GM21381 (cell line): Measurements from ENCODE around the gene DAW1.

Experiments used
- ATAC-seq: cut with Tn5 transposase; IDR thresholded peaks from one replicate; pipeline ENCODE4 v1.9.1; 2021; ENCODE audit warnings: mild to moderate bottlenecking, moderate library complexity; ENCODE audit not compliant: unreplicated experiment

DAW1 gene

GRCh38 chr2:227861011-227861410, 10.4 kb upstream of the DAW1 start:
- ATAC-seq = no peak

GRCh38 chr2:227862227-227862740, 9.1 kb upstream of the DAW1 start:
- no peak for ATAC-seq

- ATAC-seq = no peak
Measured at GRCh38 chr2:227862741-227863588, 8.5 kb upstream of the DAW1 start.

GRCh38 chr2:227864161-227864756, 7.2 kb upstream of the DAW1 start:
- ATAC-seq = no peak

GRCh38 chr2:227865291-227865690, 6.1 kb upstream of the DAW1 start:
- ATAC-seq = no peak

- no peak for ATAC-seq
Measured at GRCh38 chr2:227867386-227867785, 4.0 kb upstream of the DAW1 start.

GRCh38 chr2:227870710-227871374, 589 bp upstream of the DAW1 start:
- ATAC-seq = no peak

GRCh38 chr2:227872676-227873075, 1.2 kb downstream of the DAW1 start:
- no peak for ATAC-seq

- ATAC-seq = no peak
Measured at GRCh38 chr2:227876300-227876801, 4.9 kb downstream of the DAW1 start.

- ATAC-seq = no peak
Measured at GRCh38 chr2:227877421-227878310, 6.2 kb downstream of the DAW1 start.

GRCh38 chr2:227880460-227880859, 9.0 kb downstream of the DAW1 start:
- ATAC-seq = no peak

- ATAC-seq = peak; percentile 58
Measured at GRCh38 chr2:227881866-227882517, 10.6 kb downstream of the DAW1 start.

- peak; percentile 91 for ATAC-seq
Measured at GRCh38 chr2:227884511-227884947, 13.1 kb downstream of the DAW1 start.

- no peak for ATAC-seq
Measured at GRCh38 chr2:227886149-227886548, 14.7 kb downstream of the DAW1 start.

GRCh38 chr2:227888289-227888688, 16.9 kb downstream of the DAW1 start:
- ATAC-seq = no peak

GRCh38 chr2:227889336-227889735, 17.9 kb downstream of the DAW1 start:
- no peak for ATAC-seq

- peak; percentile 72 for ATAC-seq
Measured at GRCh38 chr2:227890495-227891079, 19.2 kb downstream of the DAW1 start.

GRCh38 chr2:227891673-227892072, 20.2 kb downstream of the DAW1 start:
- no peak for ATAC-seq

- no peak for ATAC-seq
Measured at GRCh38 chr2:227903381-227903780, 31.9 kb downstream of the DAW1 start.

- no peak for ATAC-seq
Measured at GRCh38 chr2:227906991-227907390, 35.6 kb downstream of the DAW1 start.
